Frontal cortex (tissue), 4 donors: ENCODE measurements around the gene TOP3B. TPM values are rescaled to one million over a fixed set of nuclear protein-coding genes. Genes with fewer than 3 reads are reported as not detected.

ENCODE experiments used
- DNase-seq, 2 donors: peaks; one replicate each; pipeline ENCODE4 v3.0.0; 2012; ENCODE audit warnings: low spot score in 2 of 2
- FAIRE-seq: peaks from 2 replicates; lab custom pipeline; 2012; peaks lifted over from hg19 to GRCh38; lab: Jason Lieb, UNC
- total RNA-seq: library from RNA; depleted of rRNA; stranded (reverse); fragments of >200 nt; gene quantifications from one replicate; pipeline ENCODE4 v1.2.3, GENCODE V29; 2014
- donor health status: control.
- donor health status: control.
- donor health status: control.

Gene TOP3B
- total RNA-seq, 1 donor from 2014 or later: 15.1 TPM

GRCh38 chr22:22014285-22014659 lies 31.7 kb upstream of the TOP3B start:
- DNase-seq (no peak), FAIRE-seq (no peak)

- FAIRE-seq: no peak
- no peak for DNase-seq
Measured at GRCh38 chr22:22013559-22014284, 31.1 kb upstream of the TOP3B start.

GRCh38 chr22:22011964-22012363 lies 29.4 kb upstream of the TOP3B start:
- FAIRE-seq (no peak), DNase-seq (no peak)

GRCh38 chr22:22010358-22010757 lies 27.8 kb upstream of the TOP3B start:
- no peak for DNase-seq
- FAIRE-seq: no peak

- DNase-seq (no peak), FAIRE-seq (no peak)
Measured at GRCh38 chr22:22009661-22010060, 27.1 kb upstream of the TOP3B start.

- DNase-seq: no peak
- no peak for FAIRE-seq
Measured at GRCh38 chr22:22006596-22006990, 24.0 kb upstream of the TOP3B start.

- no peak for FAIRE-seq
- no peak for DNase-seq
Measured at GRCh38 chr22:22005945-22006595, 23.5 kb upstream of the TOP3B start.

- DNase-seq (no peak), FAIRE-seq (no peak)
Measured at GRCh38 chr22:22003233-22003632, 20.6 kb upstream of the TOP3B start.

- no peak for FAIRE-seq
Measured at GRCh38 chr22:22002526-22003055, 20.0 kb upstream of the TOP3B start.

GRCh38 chr22:22001664-22002525 lies 19.3 kb upstream of the TOP3B start:
- FAIRE-seq: no peak

More at GRCh38 chr22:22002526-22003055, 20.0 kb upstream of the TOP3B start:
- DNase-seq: no peak

GRCh38 chr22:21998595-21999247 lies 16.1 kb upstream of the TOP3B start:
- no peak for FAIRE-seq

More at GRCh38 chr22:22001664-22002525, 19.3 kb upstream of the TOP3B start:
- no peak for DNase-seq

GRCh38 chr22:21996175-21996720 lies 13.7 kb upstream of the TOP3B start:
- no peak for FAIRE-seq

More at GRCh38 chr22:21998595-21999247, 16.1 kb upstream of the TOP3B start:
- DNase-seq: no peak

GRCh38 chr22:21995660-21996059 lies 13.1 kb upstream of the TOP3B start:
- DNase-seq (no peak), FAIRE-seq (no peak)

More at GRCh38 chr22:21996175-21996720, 13.7 kb upstream of the TOP3B start:
- no peak for DNase-seq

GRCh38 chr22:21994881-21995444 lies 12.4 kb upstream of the TOP3B start:
- DNase-seq (no peak), FAIRE-seq (no peak)

GRCh38 chr22:21992593-21993237 lies 10.1 kb upstream of the TOP3B start:
- FAIRE-seq (no peak), DNase-seq (no peak)

- FAIRE-seq (no peak), DNase-seq (no peak)
Measured at GRCh38 chr22:21991774-21992173, 9.2 kb upstream of the TOP3B start.

- FAIRE-seq: no peak
Measured at GRCh38 chr22:21991304-21991596, 8.7 kb upstream of the TOP3B start.

GRCh38 chr22:21990445-21991303 lies 8.1 kb upstream of the TOP3B start:
- no peak for DNase-seq
- no peak for FAIRE-seq

More at GRCh38 chr22:21991304-21991596, 8.7 kb upstream of the TOP3B start:
- no peak for DNase-seq
